BJ (cell line): Measurements from ENCODE around the gene CACNG7. TPM values are rescaled to one million over a fixed set of nuclear protein-coding genes. Genes with fewer than 3 reads are reported as not detected.

Source experiments
- CTCF ChIA-PET: fragments of 350-600 bp; formaldehyde crosslinking; extraction: SDS; loops from one replicate; lab custom pipeline; 2021; ENCODE audit warnings: antibody characterized with exemption, inconsistent platforms; lab: Yijun Ruan, JAX
- POLR2A ChIA-PET: fragments of 300-600 bp; sonication (Branson Sonifier 250); formaldehyde crosslinking; extraction: SDS; loops from one replicate; lab custom pipeline; 2021; ENCODE audit warnings: antibody characterized with exemption; lab: Charles Lee
- DNase-seq: peaks from one replicate; pipeline ENCODE4 v3.0.0-alpha.2; 2011; ENCODE audit warnings: low read depth
- H3K27me3 ChIP-seq: 2 replicates; pipeline ENCODE4 v1.6.0; 2011; ENCODE audit warnings: low read length; ENCODE audit not compliant: control insufficient read depth, insufficient read depth
- H3K36me3 ChIP-seq: 2 replicates; pipeline ENCODE4 v1.5.1; 2011; ENCODE audit warnings: low read length; ENCODE audit not compliant: control insufficient read depth, insufficient read depth
- H3K4me3 ChIP-seq: 2 replicates; pipeline ENCODE4 v1.5.1; 2011; ENCODE audit warnings: low read depth, mild to moderate bottlenecking, control low read depth, low read length
- polyA plus RNA-seq: library from polyadenylated mRNA; depleted of rRNA; stranded (reverse); fragments of >200 nt; gene quantifications from 2 replicates; pipeline ENCODE4 v1.2.3, GENCODE V29; 2011
- TF ChIP-seq, protein P1 (sequence below): IDR thresholded peaks from 2 replicates; pipeline ENCODE4 v1.5.1; 2011; ENCODE audit warnings: low read depth, mild to moderate bottlenecking, control low read depth, inconsistent platforms, low read length, moderate library complexity; ENCODE audit not compliant: insufficient read depth

Gene CACNG7
- polyA plus RNA-seq, 1 experiment = 0.90 TPM

DNA sequence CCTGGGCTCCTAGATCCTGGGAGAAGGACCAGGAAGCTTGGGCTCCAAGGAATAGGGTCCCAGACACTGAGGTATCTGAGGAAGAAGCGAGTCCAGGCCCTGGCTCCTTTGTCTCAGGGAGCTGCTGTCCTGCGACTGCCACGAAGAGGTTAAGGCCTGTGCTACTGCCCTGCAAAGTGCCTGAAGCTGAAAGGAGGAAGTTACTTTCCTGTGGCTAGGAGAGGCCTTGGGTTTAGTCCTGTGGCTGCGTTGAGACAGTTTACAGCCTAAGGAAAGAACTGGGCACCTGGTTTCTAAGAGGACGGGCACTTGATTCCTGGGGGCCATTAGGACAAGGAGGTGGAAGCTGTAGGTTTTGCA is 38.6 kb upstream of the CACNG7 start:
- Histone ChIP-seq H3K27me3 (no peaks in the 10 kb centered on the region), H3K36me3 (peaks cover 22% of the 10 kb centered on the region), H3K4me3 (peak overlapping the region; percentile 28)
- TF ChIP-seq, protein P1, sequence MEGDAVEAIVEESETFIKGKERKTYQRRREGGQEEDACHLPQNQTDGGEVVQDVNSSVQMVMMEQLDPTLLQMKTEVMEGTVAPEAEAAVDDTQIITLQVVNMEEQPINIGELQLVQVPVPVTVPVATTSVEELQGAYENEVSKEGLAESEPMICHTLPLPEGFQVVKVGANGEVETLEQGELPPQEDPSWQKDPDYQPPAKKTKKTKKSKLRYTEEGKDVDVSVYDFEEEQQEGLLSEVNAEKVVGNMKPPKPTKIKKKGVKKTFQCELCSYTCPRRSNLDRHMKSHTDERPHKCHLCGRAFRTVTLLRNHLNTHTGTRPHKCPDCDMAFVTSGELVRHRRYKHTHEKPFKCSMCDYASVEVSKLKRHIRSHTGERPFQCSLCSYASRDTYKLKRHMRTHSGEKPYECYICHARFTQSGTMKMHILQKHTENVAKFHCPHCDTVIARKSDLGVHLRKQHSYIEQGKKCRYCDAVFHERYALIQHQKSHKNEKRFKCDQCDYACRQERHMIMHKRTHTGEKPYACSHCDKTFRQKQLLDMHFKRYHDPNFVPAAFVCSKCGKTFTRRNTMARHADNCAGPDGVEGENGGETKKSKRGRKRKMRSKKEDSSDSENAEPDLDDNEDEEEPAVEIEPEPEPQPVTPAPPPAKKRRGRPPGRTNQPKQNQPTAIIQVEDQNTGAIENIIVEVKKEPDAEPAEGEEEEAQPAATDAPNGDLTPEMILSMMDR = no peak
- CTCF ChIA-PET = interaction anchor here (1.6 kb wide), 1 partner anchor 153 kb away, joined by 7 read pairs; no protein-coding TSS in a partner anchor
- POLR2A ChIA-PET = interaction anchor here (0.6 kb wide), 1 partner anchor 110 kb away, joined by 9 read pairs; no protein-coding TSS in a partner anchor
- DNase-seq = no peak

DNA sequence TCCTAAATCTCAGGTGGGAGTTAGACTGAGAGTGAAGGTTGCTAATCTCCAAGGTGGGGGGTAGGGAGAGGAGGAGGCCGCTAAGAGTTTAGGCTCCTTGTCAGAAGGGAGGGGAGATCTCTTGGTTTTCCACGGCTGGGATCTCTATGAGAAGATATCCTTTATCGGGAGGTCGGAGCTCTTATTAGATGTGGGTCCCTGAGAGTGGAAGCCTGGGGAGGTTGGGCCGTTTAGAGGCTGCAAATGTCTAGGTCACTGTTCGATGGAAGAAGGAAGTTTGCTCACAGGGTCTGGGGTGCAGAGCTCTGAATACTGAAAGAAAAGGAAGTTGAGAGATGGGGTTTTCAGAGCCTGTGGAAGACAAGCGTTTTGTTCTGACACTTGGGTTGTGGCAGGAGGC is 37.6 kb upstream of the CACNG7 start:
- POLR2A ChIA-PET = no interaction called here
- TF ChIP-seq, protein P1 = no peak
- Histone ChIP-seq H3K27me3 (no peaks in the 10 kb centered on the region), H3K36me3 (peaks cover 23% of the 10 kb centered on the region), H3K4me3 (no peak overlapping the region)
- CTCF ChIA-PET = interaction anchor here (0.8 to 1.6 kb wide), 3 partner anchors 79 to 158 kb away, joined by 3 to 7 read pairs (median 3); no protein-coding TSS in a partner anchor
- no peak for DNase-seq

DNA sequence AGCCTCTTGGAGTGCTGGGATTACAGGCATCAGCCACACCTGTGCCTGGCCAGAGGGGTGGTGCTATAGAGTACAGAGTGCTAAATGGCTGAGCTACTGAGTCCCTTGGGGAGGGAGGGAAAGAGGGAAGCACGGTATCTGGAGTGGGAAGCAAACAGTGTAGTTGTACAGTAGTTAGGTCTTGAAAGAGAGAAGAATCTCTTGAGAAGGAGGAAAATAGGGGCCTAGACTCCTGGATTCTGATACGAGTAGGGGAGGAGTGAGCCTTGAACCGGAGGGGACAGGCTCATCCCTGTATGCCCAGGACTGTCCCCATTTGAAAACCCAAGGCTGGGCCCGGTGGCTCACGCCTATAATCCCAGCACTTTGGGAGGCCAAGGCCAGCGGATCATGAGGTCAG is 36.3 kb upstream of the CACNG7 start:
- Histone ChIP-seq H3K4me3 (no peak overlapping the region), H3K27me3 (no peaks in the 10 kb centered on the region), H3K36me3 (peaks cover 25% of the 10 kb centered on the region)
- POLR2A ChIA-PET = no interaction called here
- CTCF ChIA-PET = interaction anchor here (0.6 to 0.8 kb wide), 2 partner anchors 11 to 24 kb away, joined by 3 to 4 read pairs; no protein-coding TSS in a partner anchor
- TF ChIP-seq, protein P1 = no peak
- DNase-seq = no peak

DNA sequence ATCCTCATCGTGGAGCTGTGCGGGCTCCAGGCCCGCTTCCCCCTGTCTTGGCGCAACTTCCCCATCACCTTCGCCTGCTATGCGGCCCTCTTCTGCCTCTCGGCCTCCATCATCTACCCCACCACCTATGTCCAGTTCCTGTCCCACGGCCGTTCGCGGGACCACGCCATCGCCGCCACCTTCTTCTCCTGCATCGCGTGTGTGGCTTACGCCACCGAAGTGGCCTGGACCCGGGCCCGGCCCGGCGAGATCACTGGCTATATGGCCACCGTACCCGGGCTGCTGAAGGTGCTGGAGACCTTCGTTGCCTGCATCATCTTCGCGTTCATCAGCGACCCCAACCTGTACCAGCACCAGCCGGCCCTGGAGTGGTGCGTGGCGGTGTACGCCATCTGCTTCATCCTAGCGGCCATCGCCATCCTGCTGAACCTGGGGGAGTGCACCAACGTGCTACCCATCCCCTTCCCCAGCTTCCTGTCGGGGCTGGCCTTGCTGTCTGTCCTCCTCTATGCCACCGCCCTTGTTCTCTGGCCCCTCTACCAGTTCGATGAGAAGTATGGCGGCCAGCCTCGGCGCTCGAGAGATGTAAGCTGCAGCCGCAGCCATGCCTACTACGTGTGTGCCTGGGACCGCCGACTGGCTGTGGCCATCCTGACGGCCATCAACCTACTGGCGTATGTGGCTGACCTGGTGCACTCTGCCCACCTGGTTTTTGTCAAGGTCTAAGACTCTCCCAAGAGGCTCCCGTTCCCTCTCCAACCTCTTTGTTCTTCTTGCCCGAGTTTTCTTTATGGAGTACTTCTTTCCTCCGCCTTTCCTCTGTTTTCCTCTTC is 35.1 kb upstream of the CACNG7 start:
- POLR2A ChIA-PET = interaction anchor here (0.6 kb wide), 2 partner anchors 118 to 250 kb away, joined by 3 to 8 read pairs; partner anchors contain the start of gene CACNG6
- TF ChIP-seq, protein P1 = no peak
- Histone ChIP-seq H3K4me3 (no peak overlapping the region), H3K27me3 (no peaks in the 10 kb centered on the region), H3K36me3 (peaks cover 25% of the 10 kb centered on the region)
- CTCF ChIA-PET = no interaction called here
- DNase-seq = no peak

DNA sequence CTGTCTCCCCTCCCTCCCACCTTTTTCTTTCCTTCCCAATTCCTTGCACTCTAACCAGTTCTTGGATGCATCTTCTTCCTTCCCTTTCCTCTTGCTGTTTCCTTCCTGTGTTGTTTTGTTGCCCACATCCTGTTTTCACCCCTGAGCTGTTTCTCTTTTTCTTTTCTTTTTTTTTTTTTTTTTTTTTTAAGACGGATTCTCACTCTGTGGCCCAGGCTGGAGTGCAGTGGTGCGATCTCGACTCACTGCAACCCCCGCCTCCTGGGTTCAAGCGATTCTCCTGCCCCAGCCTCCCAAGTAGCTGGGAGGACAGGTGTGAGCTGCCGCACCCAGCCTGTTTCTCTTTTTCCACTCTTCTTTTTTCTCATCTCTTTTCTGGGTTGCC is 34.5 kb upstream of the CACNG7 start:
- Histone ChIP-seq H3K36me3 (peaks cover 25% of the 10 kb centered on the region), H3K4me3 (no peak overlapping the region), H3K27me3 (no peaks in the 10 kb centered on the region)
- ChIA-PET POLR2A (interaction anchor here (0.6 kb wide), 1 partner anchor 117 kb away, joined by 8 read pairs; the partner anchor contains the start of gene CACNG6), CTCF (no interaction called here)
- TF ChIP-seq, protein P1 = no peak
- no peak for DNase-seq
